Left lobe of liver (tissue), 2 donors: Measurements from ENCODE around the gene CCDC34. TPM values are rescaled to one million over a fixed set of nuclear protein-coding genes. Genes with fewer than 3 reads are reported as not detected.

ENCODE experiments used
- ATAC-seq: fragments of 200-7000 bp; cut with Tn5 transposase; one replicate; pipeline ENCODE4 v1.9.1; 2020; ENCODE audit warnings: mild to moderate bottlenecking, moderate library complexity
- DNase-seq: peaks from one replicate; pipeline ENCODE4 v3.0.0-alpha.2; 2020; ENCODE audit warnings: low spot score
- total RNA-seq: library from RNA; stranded (reverse); gene quantifications from one replicate; pipeline ENCODE4 v1.2.1, GENCODE V29; 2021
- donor health status: DM: no; HTN: no; CAD: no; lungs with moderate emphysema.
- donor health status: DM: no; HTN: yes; CAD: no.

The CCDC34 gene
- total RNA-seq, 1 donor from 2014 or later = 2.0 TPM

DNA sequence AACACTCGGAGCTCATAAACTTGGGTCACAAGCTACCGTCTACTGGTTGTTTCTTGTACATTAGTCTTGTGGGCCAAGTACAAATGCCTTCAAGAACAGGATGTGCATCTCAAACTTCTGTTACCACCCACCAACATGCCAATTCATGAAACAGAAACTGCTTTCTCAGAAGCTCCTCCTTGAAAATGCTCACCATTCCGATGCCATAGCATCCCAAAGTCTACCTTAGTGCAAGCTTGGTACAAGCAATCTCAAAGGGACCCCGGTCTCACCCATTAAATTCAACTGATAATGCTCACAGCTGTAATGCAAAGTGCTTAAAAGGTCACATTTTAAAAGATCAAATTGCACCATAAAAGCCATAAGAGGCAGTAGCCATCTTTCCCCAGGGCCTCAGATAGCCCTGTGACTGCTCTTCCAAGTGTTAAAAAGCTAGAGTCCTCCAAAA is 31.8 kb upstream of the CCDC34 start:
- no peak for DNase-seq

DNA sequence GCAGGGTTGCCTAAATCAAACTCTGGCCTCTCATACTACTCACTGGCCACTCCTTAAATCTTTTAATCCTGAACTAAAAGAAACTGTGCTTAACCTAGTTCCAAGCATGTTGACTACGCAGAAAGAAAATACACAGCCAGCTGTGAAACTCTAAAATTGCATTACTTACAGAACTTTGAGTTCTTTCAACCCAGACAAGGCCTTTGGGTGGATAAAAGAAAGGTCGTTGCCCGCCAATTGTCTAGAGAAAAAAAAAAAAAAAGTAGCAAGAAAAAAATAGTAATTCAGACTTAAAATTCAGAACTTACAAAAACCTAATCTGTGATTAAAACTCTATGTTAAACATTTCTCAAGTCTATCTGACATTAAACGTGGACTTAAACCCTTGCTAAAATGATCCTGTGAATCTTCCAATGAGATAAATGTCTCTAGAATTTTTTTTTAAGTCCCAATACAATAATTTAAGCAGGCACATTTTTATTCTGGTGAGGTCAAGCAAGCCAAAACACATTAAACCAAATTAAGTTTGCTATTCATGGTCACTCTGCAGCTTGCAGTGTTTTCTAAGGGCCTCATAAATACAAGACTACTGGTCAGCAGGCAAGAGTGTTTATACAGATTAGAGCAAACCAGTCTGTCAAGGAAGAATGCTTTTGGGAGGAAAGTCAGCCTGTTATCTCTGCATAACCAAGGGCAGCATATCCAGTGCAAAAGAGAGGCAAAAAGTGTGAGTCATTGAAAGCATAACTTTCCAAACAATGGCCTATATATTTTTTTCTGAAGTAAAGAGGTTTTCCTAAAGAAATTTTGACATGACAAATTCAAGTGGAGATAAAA is 29.5 kb upstream of the CCDC34 start:
- DNase-seq = no peak
- ATAC-seq = peak; percentile 24

More for the DNA sequence above, 31.8 kb upstream of the CCDC34 start:
- no peak for ATAC-seq

DNA sequence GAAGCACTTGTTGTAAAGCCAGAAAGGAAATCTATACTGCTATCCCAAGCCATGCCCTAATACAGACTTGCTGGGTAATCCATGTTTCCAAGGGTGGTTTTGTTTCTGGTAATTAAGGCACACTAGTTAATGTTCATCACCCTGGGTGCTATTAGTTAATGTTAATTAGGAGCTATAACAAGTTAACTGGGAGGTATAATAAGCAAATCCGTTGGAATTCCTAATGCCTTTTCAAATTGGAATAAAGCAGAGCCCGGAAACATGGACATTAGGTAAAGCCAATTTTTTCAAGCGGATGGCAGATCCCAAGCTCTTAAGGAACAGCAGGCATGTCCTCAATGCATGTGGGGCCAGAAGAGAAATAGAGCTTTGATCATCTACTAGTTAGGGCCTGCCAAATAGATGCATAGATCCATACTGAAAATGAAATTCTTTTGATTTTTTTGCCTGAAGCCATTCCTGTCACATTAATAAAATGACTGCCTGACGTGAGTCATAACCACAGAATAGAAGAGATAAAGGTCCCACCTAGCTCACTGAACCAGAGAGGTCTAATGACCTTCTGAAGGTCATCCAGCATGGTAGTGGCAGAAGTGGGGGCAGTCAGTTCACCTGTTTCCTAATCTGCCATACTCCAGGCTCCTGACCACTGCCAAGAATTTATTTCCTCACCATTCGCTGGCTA is 28.5 kb upstream of the CCDC34 start:
- DNase-seq = no peak
- peak; percentile 43 for ATAC-seq

DNA sequence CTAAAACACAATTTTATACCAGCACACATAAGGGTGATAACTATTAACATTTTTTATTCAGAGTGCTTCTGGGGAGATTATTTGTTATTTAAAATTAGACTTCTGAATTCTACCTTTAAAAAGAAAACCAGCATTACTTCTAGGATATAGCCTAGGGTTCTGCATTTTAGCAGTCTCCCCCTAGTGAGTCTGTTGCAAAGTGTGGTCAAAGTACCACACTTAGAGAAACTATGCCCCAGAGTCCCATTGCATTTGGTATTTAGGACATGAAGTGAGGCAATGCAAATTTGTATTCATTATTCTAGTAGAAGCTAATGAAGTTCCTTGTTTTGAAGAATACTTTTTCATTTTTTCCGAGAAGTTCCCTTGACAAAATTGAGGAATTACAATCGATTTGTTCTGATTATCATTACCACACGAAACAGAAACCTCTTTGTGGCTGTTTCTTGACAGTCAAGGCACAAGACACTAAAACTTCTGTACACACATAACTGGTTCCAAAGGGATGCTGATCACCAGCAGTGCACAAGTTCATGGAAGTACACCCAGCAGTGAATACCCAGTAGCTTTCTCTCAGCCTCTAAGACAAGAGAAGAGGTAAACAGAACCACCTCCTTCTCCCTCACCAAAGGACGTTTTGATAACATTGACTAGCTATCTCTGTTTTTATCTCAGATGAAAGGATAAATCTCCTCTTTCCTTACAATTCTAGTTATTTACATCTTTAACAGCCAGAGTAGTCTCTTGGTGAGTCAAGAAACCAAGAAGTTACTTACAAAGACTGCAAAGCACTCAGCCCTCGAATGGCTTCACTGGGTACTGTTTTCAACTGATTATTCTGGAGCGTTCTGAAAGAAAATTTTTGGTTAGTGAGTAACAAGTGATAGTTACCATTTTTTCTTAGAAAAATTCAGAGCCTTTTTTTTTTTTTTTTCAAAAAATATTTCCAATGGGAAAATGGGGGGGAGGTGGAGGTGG is 27.6 kb upstream of the CCDC34 start:
- DNase-seq (no peak), ATAC-seq (peak; percentile 39)

DNA sequence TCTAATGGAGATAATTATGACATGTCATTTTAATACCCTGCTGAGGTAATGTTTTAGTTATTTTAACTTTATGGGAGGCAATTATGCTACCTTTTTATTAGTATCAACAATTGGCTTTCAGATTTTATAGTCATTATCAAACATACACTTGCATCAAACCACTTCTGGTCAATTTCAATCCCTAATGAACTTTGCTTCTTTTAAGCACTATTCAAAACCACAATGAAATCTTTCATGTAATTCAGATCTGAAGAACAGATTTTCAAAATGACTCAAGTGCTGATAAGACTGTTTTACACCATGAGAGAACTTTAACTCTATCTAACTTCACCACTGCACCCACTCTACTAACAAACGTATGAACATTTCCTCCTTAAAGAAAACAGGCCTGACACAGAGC is 25.9 kb upstream of the CCDC34 start:
- ATAC-seq = no peak
- DNase-seq = no peak

DNA sequence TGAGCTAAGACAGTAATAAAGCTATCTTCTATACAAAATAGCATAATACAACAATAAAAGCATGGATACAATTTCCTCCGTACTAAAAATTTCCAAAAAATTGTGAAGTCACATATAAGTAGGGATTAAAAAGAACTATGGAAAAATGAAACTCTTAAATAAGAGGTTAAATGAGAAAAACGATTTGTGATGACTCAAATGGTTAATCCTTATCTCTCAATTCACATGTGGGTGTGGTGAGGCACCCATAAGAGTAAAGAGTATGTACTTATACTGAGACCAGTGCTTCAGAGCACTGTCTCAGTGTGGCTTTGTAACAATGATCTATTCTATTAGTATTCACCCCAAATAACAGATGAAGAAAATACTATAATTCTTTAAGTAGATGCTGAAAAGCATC is 25.0 kb upstream of the CCDC34 start:
- DNase-seq = no peak
- no peak for ATAC-seq

DNA sequence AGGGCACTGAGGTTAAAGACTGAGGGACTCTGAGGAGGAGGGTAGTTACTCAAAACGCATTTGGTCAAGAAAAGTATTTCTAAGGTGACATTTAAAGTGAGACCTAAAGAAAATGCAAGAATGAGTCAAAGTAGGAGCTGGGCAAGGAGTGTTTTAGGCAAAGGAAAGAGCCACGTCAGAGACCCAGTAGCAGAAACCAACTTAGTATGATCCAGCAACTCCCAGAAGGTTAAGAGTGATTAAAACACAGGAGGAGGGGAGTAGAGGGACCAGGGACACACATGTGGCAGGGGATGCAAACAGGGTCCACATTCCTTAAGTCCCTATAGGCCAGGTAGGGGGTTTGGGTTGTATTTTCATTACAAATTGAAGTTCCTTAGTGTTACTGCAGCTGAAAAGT is 24.3 kb upstream of the CCDC34 start:
- ATAC-seq (no peak), DNase-seq (no peak)

DNA sequence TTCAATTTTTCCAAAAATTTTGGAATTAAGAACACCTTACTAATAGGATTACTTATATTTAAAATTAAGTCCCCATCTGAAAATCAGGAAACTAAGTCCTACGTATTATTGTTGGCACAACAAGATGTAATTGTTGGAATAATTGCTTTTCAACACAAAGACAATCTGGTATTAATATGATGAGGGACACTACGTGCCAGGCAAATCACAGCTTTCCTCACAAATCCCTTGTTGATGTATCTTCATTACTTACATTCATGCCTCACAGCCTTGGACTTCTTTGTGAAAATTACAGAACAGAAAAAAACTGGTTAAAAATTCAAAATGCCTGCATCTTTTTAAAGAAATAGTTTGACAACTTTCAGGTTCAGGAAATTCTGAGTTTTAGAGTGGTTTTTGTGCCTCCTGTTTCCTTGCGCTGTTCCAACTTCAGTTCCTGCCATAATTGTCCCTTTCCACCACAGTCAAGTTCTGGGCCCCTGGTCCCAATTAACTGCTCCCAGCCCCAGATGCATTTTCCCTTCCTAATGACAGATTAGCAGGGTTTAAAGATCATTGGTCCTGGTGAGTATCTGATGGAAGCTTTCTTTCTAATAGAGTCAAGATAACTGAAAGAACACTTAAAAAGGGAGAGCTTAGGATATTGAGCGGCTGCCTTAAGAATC is 23.3 kb upstream of the CCDC34 start:
- no peak for DNase-seq
- ATAC-seq = no peak

DNA sequence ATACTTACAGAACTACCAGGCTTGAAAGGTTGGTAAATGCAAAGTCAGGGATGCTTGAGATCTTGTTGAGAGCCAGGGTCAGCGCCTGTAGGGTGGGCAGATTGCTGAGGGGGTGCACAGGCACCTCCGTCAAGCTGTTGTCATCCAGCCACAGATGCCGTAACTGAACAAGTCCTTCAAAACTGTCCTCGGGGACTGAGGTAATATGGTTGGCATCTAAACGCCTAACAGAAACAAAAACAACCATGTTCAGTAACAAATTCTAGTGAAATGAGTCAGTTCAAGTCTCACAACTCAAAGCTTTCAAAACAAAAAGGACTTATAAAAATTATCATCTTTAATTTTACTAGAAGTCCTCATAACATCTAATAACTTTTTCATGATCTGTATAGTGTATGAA is 22.2 kb upstream of the CCDC34 start:
- ATAC-seq = no peak
- no peak for DNase-seq

DNA sequence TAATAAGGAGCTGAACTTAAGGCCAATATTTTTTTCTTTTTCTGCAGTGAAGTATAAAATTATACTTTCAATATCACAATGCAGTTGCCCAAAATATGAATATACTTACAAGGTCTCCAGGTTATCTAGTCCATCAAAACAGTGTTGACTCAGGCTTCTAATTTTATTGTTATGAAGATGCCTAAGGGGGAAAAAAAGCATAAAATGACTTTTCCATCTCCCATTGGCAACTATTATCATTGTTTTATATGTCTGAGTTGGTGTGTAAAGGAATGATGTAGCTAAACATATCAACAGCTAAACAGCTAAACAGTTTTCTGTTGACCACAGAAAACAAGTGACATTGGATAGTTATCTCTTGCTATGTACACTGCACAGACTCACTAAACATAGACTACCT is 21.2 kb upstream of the CCDC34 start:
- ATAC-seq (no peak), DNase-seq (no peak)

DNA sequence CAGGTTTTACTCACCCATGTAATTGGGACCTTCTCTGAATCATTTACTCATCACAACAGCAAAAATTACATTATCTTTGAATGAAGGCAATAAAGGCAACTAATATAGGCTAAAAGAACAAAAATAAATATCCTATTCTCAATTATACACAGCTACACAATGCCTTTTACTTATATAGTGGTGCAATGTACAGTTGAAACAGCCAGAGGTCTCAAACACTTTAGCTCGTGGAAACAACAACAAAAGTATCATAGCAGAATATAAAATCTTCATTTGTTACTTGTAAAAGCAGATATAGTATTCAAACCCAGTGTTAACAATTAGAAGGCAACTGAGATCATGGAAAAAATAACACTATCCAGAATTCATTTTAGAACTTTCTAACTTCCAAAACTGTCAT is 20.6 kb upstream of the CCDC34 start:
- ATAC-seq (no peak), DNase-seq (no peak)

DNA sequence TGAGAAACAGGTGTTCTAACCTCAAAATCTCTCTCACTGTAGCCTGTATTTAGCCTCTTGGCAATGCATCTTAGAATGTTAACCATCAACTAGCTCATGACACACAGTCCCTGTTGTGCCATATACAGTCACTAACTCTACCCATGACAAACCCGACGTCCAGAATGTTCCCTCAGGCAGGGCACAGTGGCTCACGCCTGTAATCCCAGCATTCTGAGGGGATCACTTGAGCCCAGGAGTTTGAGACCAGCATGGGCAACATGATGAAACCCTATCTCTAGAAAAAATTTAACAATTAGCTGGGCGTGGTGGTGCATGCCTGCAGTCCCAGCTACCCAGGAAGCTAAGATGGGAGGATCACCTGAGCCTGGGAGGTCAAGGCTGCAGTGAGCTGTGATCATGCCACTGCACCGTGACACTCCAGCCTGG is 18.2 kb upstream of the CCDC34 start:
- DNase-seq (peak; percentile 83), ATAC-seq (peak; percentile 95)

DNA sequence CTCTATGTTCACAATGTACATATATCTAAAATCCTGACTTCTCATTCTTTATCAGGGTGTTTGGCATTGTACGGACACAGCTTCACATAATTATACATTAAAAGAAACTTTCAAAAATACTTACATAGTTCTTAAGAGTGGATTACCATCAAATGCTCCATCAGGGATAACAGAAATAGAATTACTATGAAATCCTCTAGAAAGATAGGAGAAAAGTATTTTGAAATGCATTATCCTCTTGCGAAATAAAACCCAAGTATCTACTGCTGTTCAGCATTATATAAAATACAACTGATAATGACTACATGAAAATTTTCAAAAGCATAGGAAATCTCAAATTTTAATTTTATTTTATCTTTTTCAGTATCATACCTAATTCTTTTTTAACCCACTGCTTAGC is 17.8 kb upstream of the CCDC34 start:
- no peak for DNase-seq
- ATAC-seq = no peak

DNA sequence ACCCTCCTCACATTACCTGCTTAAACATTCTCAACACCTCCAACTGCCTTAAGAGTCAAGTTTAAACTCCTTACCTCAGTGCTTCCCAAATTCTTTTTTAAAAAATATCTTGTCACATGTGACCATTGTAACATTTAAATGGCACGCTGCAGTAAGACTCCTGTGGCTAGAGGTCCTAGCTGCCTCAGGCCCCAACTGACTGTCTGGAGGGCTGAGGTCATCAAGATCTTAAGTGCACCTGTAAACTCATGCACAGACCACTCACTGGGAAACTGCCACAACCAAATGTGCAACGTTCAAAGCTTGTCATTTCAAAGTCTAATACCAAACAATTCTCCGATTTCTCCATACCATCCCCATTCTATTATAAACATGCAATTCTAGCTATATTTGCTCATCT is 16.4 kb upstream of the CCDC34 start:
- no peak for ATAC-seq
- no peak for DNase-seq

DNA sequence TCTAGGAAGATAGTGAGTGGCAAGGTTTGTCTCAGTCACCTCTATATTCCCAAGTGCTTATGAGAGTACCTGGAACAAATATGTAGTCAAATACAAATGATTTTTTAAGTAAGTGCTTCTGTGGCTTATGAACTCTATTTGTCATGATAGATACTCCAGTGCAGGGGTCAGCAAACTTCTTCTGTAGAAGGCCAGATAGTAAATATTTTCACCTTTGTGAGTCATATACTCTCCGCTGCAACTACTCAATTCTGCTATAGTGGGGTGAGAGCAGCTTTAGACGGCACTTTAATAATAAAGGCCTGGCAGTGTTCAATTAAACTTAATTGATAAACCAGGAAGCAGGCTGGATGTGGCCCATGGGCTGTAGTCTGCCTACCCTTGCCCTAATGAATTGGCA is 12.4 kb upstream of the CCDC34 start:
- DNase-seq = no peak
- peak; percentile 56 for ATAC-seq

DNA sequence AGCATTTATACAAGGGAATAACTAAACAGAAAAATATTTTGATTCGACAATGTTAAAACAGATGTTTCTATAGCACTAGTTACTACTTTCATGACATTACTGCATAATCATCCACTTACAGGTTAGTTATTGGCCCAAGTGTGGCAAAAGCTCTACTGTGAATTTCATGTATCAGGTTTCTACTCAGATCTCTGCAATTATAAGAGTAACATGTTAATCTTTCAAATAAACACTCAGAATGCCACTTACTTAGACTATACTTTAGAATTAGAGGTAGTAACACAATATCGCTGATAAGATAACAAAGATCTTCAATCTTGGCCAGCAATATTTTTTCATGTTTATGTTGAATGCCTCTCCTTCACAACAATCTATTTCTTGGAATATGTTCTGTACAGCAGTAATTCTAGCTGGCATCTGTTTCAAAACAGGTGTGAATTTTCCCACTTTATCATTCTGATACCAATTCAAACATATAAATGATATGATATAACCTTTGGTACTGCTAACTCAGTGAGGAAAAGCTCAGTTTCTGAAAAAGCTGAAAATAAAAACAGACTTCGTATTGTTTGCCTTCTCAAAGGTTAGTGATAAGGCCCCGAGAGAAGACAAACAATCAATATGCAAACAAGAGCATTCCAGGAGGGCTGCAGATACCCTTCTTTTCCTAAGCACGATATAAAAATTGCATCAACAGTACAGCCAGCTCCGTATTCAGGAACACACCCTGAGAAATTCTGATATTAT is 11.0 kb upstream of the CCDC34 start:
- no peak for DNase-seq

DNA sequence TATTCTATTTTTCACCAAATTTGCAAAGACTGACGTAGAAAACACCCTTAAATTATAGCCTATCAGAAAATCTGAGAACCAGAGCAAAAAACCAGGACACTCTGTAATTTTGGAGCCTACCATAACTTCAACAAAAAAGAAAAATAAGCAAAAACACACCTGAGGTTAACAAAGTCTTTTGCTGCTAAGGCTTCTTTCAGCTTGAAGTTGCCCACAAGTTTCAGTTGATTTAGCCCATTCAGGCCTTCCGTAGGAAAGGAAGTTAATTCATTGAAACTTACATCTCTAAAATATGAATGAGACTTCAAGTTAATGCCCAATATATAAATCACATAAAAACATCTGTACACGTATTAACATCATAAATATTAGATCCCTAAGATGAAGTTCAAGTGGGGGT is 10.4 kb upstream of the CCDC34 start:
- no peak for ATAC-seq
- no peak for DNase-seq

More for the DNA sequence above, 11.0 kb upstream of the CCDC34 start:
- peak; percentile 86 for ATAC-seq

DNA sequence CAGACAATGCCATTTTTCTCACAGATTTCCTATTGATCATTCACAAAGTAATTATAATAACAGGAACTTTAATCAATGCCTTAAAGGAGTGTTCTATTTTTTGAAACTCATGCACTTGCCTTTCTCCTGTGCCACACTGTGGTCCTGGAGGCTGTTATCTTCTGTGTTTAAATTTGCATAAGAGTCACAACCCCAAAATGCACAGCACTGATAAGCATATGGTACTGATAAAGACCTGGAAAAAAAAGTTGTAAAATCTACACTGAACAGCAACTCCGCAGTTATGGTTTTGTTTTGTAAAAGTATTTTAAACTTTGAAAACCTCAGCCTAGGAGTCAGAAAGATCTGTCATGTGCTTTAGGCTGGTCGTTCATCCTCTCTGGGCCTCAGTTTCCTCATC is 9.1 kb upstream of the CCDC34 start:
- no peak for DNase-seq
- no peak for ATAC-seq

DNA sequence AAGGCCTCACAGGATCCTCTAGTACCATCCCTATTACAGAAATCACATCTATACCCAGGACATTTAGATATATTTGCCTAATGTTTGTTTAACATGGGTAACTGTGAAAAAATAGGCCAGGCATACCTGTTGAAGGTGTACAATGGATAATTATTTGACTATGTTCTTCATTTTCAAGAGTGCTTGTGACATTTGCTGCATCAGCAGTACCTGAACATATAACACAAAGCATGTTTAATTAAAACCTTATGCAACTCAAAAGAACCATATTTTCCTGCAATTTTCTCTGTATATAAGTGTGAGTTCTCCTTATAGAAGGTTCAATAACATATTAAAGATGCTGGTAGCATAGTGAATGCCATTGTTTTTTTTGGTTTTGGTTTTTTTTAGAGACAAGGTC is 8.5 kb upstream of the CCDC34 start:
- no peak for DNase-seq
- ATAC-seq = no peak

DNA sequence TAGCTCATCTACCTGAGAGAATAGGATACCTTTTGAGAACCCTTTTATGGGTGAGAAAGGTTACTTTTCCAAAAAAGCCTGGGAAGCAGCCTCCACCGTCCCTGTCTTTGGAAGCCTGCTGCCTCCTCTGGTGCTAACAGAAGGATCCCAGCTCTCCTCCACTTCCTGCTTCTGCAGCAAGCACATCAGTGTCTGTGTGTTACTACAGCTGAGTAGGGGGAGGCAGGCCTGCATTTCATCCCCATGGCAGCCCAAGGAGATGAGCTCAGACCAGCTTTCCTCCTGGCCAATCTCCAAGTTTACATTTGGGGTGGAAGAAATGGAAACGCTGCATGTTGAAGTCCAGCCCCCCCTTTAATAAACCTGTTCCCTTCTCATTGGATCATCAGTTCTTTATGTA is 7.4 kb upstream of the CCDC34 start:
- no peak for DNase-seq
- ATAC-seq = no peak
